Naive thymus-derived CD4-positive, alpha-beta T cell (primary cell): Measurements from ENCODE around the gene ZNF594. TPM values are rescaled to one million over a fixed set of nuclear protein-coding genes. Genes with fewer than 3 reads are reported as not detected.

Experiments used
- ATAC-seq: fragments of 150-1000 bp; cut with Tn5 transposase; 2 replicates; pipeline ENCODE4 v1.10.0; 2021; ENCODE audit warnings: mild to moderate bottlenecking, moderate library complexity
- CTCF ChIA-PET: fragments of 350-600 bp; sonication (Branson Sonifier 250); formaldehyde crosslinking; loops from one replicate; lab custom pipeline; 2021; ENCODE audit warnings: antibody characterized with exemption; lab: Charles Lee
- POLR2A ChIA-PET: fragments of 350-600 bp; sonication (Branson Sonifier 250); formaldehyde crosslinking; loops from one replicate; lab custom pipeline; 2021; ENCODE audit warnings: antibody characterized with exemption, inconsistent platforms; lab: Charles Lee
- DNase-seq, 9 donors: peaks; one replicate each; pipeline versions ENCODE4 v3.0.0 to v3.0.0-alpha.2; 2020 to 2022; ENCODE audit warnings: mixed read lengths in 1 of 9
- H3K27ac ChIP-seq: one replicate; pipeline ENCODE4 v1.7.0; 2013; ENCODE audit warnings: mild to moderate bottlenecking, low read depth, low read length, moderate library complexity
- H3K27me3 ChIP-seq, 2 donors: one replicate each; pipeline ENCODE4 v1.7.0; 2013; ENCODE audit warnings: low read length in 2 of 2, mild to moderate bottlenecking in 2 of 2, moderate library complexity in 2 of 2; ENCODE audit not compliant: control insufficient read depth in 2 of 2, insufficient read depth in 2 of 2
- H3K36me3 ChIP-seq, 3 experiments: 1 replicate in 2 of 3; 2 replicates in 1 of 3; pipeline ENCODE4 v1.7.0; 2013; ENCODE audit warnings: low read length in 3 of 3, mild to moderate bottlenecking in 3 of 3, moderate library complexity in 1 of 3; ENCODE audit not compliant: insufficient read depth in 3 of 3, control insufficient read depth in 2 of 3
- H3K4me1 ChIP-seq, 2 donors: one replicate each; pipeline ENCODE4 v1.7.0; 2013; ENCODE audit warnings: low read length in 2 of 2, mild to moderate bottlenecking in 2 of 2, moderate library complexity in 1 of 2; ENCODE audit not compliant: control insufficient read depth in 2 of 2, insufficient read depth in 2 of 2
- H3K4me3 ChIP-seq: 2 replicates; pipeline ENCODE4 v1.7.0; 2013; ENCODE audit warnings: mild to moderate bottlenecking, low read length
- H3K9me3 ChIP-seq, 3 experiments: 1 replicate in 2 of 3; 2 replicates in 1 of 3; pipeline ENCODE4 v1.7.0; 2013; ENCODE audit warnings: low read length in 3 of 3; ENCODE audit not compliant: control insufficient read depth in 2 of 3
- H3K27ac Mint-ChIP-seq, 9 donors: one replicate each; pipeline ENCODE4 v1.8.0; 2020 to 2022; ENCODE audit warnings: mixed read lengths in 9 of 9, mild to moderate bottlenecking in 8 of 9, moderate library complexity in 5 of 9, inconsistent platforms in 2 of 9
- H3K27me3 Mint-ChIP-seq, 5 donors: one replicate each; pipeline ENCODE4 v1.8.0; 2021 to 2022; ENCODE audit warnings: mixed read lengths in 5 of 5, mild to moderate bottlenecking in 1 of 5
- H3K36me3 Mint-ChIP-seq, 5 donors: one replicate each; pipeline ENCODE4 v1.8.0; 2020 to 2022; ENCODE audit warnings: mixed read lengths in 5 of 5, mild to moderate bottlenecking in 3 of 5, inconsistent platforms in 1 of 5
- H3K4me1 Mint-ChIP-seq, 7 donors: one replicate each; pipeline ENCODE4 v1.8.0; 2020 to 2022; ENCODE audit warnings: mixed read lengths in 7 of 7, mild to moderate bottlenecking in 3 of 7, inconsistent platforms in 1 of 7
- H3K4me3 Mint-ChIP-seq, 10 donors: one replicate each; pipeline ENCODE4 v1.8.0; 2020 to 2022; ENCODE audit warnings: mild to moderate bottlenecking in 10 of 10, mixed read lengths in 10 of 10, moderate library complexity in 6 of 10, inconsistent platforms in 2 of 10
- H3K9me3 Mint-ChIP-seq, 11 donors: one replicate each; pipeline ENCODE4 v1.8.0; 2020 to 2022; ENCODE audit warnings: mixed read lengths in 11 of 11, mild to moderate bottlenecking in 4 of 11, inconsistent platforms in 1 of 11, moderate library complexity in 1 of 11
- intact Hi-C, 2 donors: fragments of 100-400 bp; cut with micrococcal nuclease; formaldehyde crosslinking; loops; one replicate each; pipeline ENCODE4 v1.15.1; 2023
- polyA plus RNA-seq, 2 donors: library from polyadenylated mRNA; unstranded; fragments of 300-500 nt; fragmentation: Illumina TruSeq; gene quantifications; one replicate each; pipeline ENCODE4 v1.2.3, GENCODE V29; 2021
- total RNA-seq, 6 experiments: library from RNA in 5 of 6; stranded (reverse) in 5 of 6; gene quantifications; 1 replicate in 5 of 6; 2 replicates in 1 of 6; pipeline ENCODE4 v1.2.3 and lab custom pipeline; 2021 to 2026

The ZNF594 gene
- total and polyA plus RNA-seq, 7 experiments from 2014 or later = 2.6 to 35.7 (median 6.0) TPM

- H3K27ac Mint-ChIP-seq = no peak overlapping the region
- H3K9me3 Mint-ChIP-seq = peaks cover 0 to 18% (median 0%) of the 10 kb centered on the region in 11 donors
- CTCF ChIA-PET = interaction anchor here (0.6 kb wide), 1 partner anchor 94 kb away, joined by 6 read pairs; no protein-coding TSS in a partner anchor
- Histone ChIP-seq H3K27ac (no peak overlapping the region), H3K9me3 (peaks cover 0 to under 1% (median 0%) of the 10 kb centered on the region in 3 experiments), H3K36me3 (peaks cover 0 to 6% (median 0%) of the 10 kb centered on the region in 3 experiments), H3K4me3 (no peak overlapping the region), H3K27me3 (no peaks in the 10 kb centered on the region), H3K4me1 (peaks cover 16 to 19% of the 10 kb centered on the region in 2 donors)
- ATAC-seq (no peak), DNase-seq (no peak)
- H3K27me3 Mint-ChIP-seq = no peaks in the 10 kb centered on the region
- intact Hi-C loops = loop anchor here (10.0 kb wide), 2 partner anchors 250 to 390 kb away; partner anchors contain the start of genes PFN1 (in 2 of the 2), RNF167 (in 2 of the 2), SLC25A11 (in 2 of the 2) and NLRP1 (in 1 of the 2)
- no peak overlapping the region for H3K4me3 Mint-ChIP-seq
- POLR2A ChIA-PET = interaction anchor here (0.6 to 1.0 kb wide), 5 partner anchors 11 to 95 kb away, joined by 3 to 4 read pairs (median 3); no protein-coding TSS in a partner anchor
- peaks cover 0 to 22% (median 16%) of the 10 kb centered on the region in 5 donors for H3K36me3 Mint-ChIP-seq
- peaks cover 21 to 48% (median 37%) of the 10 kb centered on the region in 7 donors for H3K4me1 Mint-ChIP-seq
These were observed 2.7 kb upstream of the ZNF594 start for GRCh38 chr17:5194346-5194745.

DNA sequence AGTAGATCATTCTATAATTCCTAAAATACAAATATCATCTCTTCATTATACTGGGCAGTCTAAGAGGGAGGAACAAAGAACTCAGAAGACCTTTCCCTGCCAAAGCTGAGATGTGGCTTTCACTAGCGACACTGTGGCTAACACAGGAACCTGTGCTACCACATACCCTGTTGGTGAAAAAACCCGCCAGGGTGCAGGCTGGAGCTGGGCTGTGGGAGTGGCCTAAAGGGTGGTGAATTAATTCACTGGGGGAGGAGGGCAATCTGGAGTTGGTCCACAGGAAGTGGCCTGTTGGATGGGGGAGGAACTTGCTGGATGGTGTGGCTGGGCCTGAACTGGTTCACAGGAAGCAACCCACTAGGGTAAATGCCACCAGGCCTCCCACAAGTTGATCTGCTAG, 7.4 kb downstream of the ZNF594 start:
- POLR2A ChIA-PET = no interaction called here
- peak; percentile 75 for ATAC-seq

GRCh38 chr17:5183410-5183793, 8.3 kb downstream of the ZNF594 start:
- H3K27ac ChIP-seq = no peak overlapping the region
- no peaks in the 10 kb centered on the region for H3K27me3 ChIP-seq
- peaks cover 0 to 21% (median 0%) of the 10 kb centered on the region in 3 experiments for H3K36me3 ChIP-seq
- Mint-ChIP-seq H3K9me3 (peaks cover 22 to 99% (median 72%) of the 10 kb centered on the region in 11 donors), H3K4me3 (no peak overlapping the region), H3K27ac (no peak overlapping the region), H3K27me3 (no peaks in the 10 kb centered on the region), H3K36me3 (peaks cover 41 to 71% (median 47%) of the 10 kb centered on the region in 5 donors), H3K4me1 (peaks cover 0 to 3% (median 0%) of the 10 kb centered on the region in 7 donors)
- no peak overlapping the region for H3K4me3 ChIP-seq
- POLR2A ChIA-PET = interaction anchor here (0.6 kb wide), 1 partner anchor 11 kb away, joined by 4 read pairs; no protein-coding TSS in a partner anchor
- no peaks in the 10 kb centered on the region for H3K4me1 ChIP-seq
- no peak for DNase-seq
- ATAC-seq = no peak
- CTCF ChIA-PET = no interaction called here
- intact Hi-C loops = no loop called here
- peaks cover 33 to 89% (median 60%) of the 10 kb centered on the region in 3 experiments for H3K9me3 ChIP-seq

More for the DNA sequence above, 7.4 kb downstream of the ZNF594 start:
- H3K36me3 ChIP-seq = peaks cover 0 to 23% (median 0%) of the 10 kb centered on the region in 3 experiments
- Mint-ChIP-seq H3K9me3 (peaks cover 22 to 92% (median 66%) of the 10 kb centered on the region in 11 donors), H3K4me1 (peaks cover 0 to 5% (median 0%) of the 10 kb centered on the region in 7 donors), H3K36me3 (peaks cover 43 to 72% (median 48%) of the 10 kb centered on the region in 5 donors), H3K4me3 (no peak overlapping the region), H3K27ac (no peak overlapping the region), H3K27me3 (no peaks in the 10 kb centered on the region)
- no peak for DNase-seq
- H3K27ac ChIP-seq = no peak overlapping the region
- H3K4me1 ChIP-seq = no peaks in the 10 kb centered on the region
- H3K4me3 ChIP-seq = no peak overlapping the region
- peaks cover 33 to 83% (median 56%) of the 10 kb centered on the region in 3 experiments for H3K9me3 ChIP-seq
- intact Hi-C loops = no loop called here
- CTCF ChIA-PET = no interaction called here
- H3K27me3 ChIP-seq = no peaks in the 10 kb centered on the region

- peak overlapping the region in 4 of 9 donors; percentile 22 to 77 (median 44) for H3K27ac Mint-ChIP-seq
- ATAC-seq (no peak), DNase-seq (no peak)
- no peaks in the 10 kb centered on the region for H3K27me3 Mint-ChIP-seq
- intact Hi-C loops = no loop called here
- peaks cover 33 to 91% (median 60%) of the 10 kb centered on the region in 3 experiments for H3K9me3 ChIP-seq
- no peaks in the 10 kb centered on the region for H3K27me3 ChIP-seq
- no peaks in the 10 kb centered on the region for H3K4me1 ChIP-seq
- peaks cover 35 to 66% (median 43%) of the 10 kb centered on the region in 5 donors for H3K36me3 Mint-ChIP-seq
- no peak overlapping the region for H3K27ac ChIP-seq
- H3K4me1 Mint-ChIP-seq = no peaks in the 10 kb centered on the region
- peak overlapping the region in 1 of 10 donors; percentile 12 for H3K4me3 Mint-ChIP-seq
- H3K36me3 ChIP-seq = peaks cover 0 to 15% (median 0%) of the 10 kb centered on the region in 3 experiments
- H3K4me3 ChIP-seq = peak overlapping the region; percentile 17
- H3K9me3 Mint-ChIP-seq = peaks cover 22 to 99% (median 71%) of the 10 kb centered on the region in 11 donors
- CTCF ChIA-PET = no interaction called here
- POLR2A ChIA-PET = interaction anchor here (0.5 to 4.1 kb wide), 4 partner anchors 9 to 236 kb away, joined by 3 to 18 read pairs (median 4); partner anchors contain the start of gene ZNF594
These were observed 8.9 kb downstream of the ZNF594 start for GRCh38 chr17:5182597-5183409.

GRCh38 chr17:5181509-5182305, 10.0 kb downstream of the ZNF594 start:
- H3K27ac ChIP-seq = no peak overlapping the region
- H3K36me3 ChIP-seq = peaks cover 0 to 9% (median 0%) of the 10 kb centered on the region in 3 experiments
- peaks cover 0 to under 1% (median 0%) of the 10 kb centered on the region in 7 donors for H3K4me1 Mint-ChIP-seq
- H3K27me3 Mint-ChIP-seq = no peaks in the 10 kb centered on the region
- peak overlapping the region in 2 of 10 donors; percentile 8 to 21 for H3K4me3 Mint-ChIP-seq
- H3K9me3 ChIP-seq = peaks cover 33 to 93% (median 60%) of the 10 kb centered on the region in 3 experiments
- peaks cover 27 to 62% (median 35%) of the 10 kb centered on the region in 5 donors for H3K36me3 Mint-ChIP-seq
- peak overlapping the region; percentile 10 for H3K4me3 ChIP-seq
- POLR2A ChIA-PET = interaction anchor here (0.5 to 4.1 kb wide), 3 partner anchors 10 to 234 kb away, joined by 3 to 18 read pairs (median 5); partner anchors contain the start of gene ZNF594
- intact Hi-C loops = no loop called here
- peak overlapping the region in 2 of 9 donors; percentile 15 to 25 for H3K27ac Mint-ChIP-seq
- no peak for DNase-seq
- H3K9me3 Mint-ChIP-seq = peaks cover 16 to 100% (median 70%) of the 10 kb centered on the region in 11 donors
- CTCF ChIA-PET = no interaction called here
- H3K4me1 ChIP-seq = no peaks in the 10 kb centered on the region
- no peaks in the 10 kb centered on the region for H3K27me3 ChIP-seq
- no peak for ATAC-seq

GRCh38 chr17:5179003-5179402, 12.7 kb downstream of the ZNF594 start:
- peaks cover 9 to 100% (median 72%) of the 10 kb centered on the region in 11 donors for H3K9me3 Mint-ChIP-seq
- H3K36me3 Mint-ChIP-seq = peaks cover 21 to 55% (median 36%) of the 10 kb centered on the region in 5 donors
- no peaks in the 10 kb centered on the region for H3K4me1 ChIP-seq
- ChIA-PET POLR2A (interaction anchor here (4.1 kb wide), 1 partner anchor 12 kb away, joined by 18 read pairs; the partner anchor contains the start of gene ZNF594), CTCF (no interaction called here)
- ATAC-seq (no peak), DNase-seq (no peak)
- H3K27me3 ChIP-seq = no peaks in the 10 kb centered on the region
- peaks cover 0 to 24% (median 0%) of the 10 kb centered on the region in 3 experiments for H3K36me3 ChIP-seq
- peak overlapping the region in 1 of 9 donors; percentile 25 for H3K27ac Mint-ChIP-seq
- H3K27me3 Mint-ChIP-seq = no peaks in the 10 kb centered on the region
- no peak overlapping the region for H3K27ac ChIP-seq
- H3K9me3 ChIP-seq = peaks cover 33 to 80% (median 49%) of the 10 kb centered on the region in 3 experiments
- no peak overlapping the region for H3K4me3 Mint-ChIP-seq
- H3K4me3 ChIP-seq = no peak overlapping the region
- peaks cover 0 to 2% (median 0%) of the 10 kb centered on the region in 7 donors for H3K4me1 Mint-ChIP-seq
- intact Hi-C loops = no loop called here
